Loucy (cell line): ENCODE measurements around the gene CNPY1.

Source experiments
- EZH2phosphoT487 ChIP-seq: fragments of 200-600 bp; IDR thresholded peaks from 2 replicates; pipeline ENCODE4 v1.6.1; 2018; ENCODE audit warnings: antibody characterized with exemption, mild to moderate bottlenecking, moderate library complexity, borderline replicate concordance
- TF ChIP-seq, protein P1 (sequence below): fragments of 200-600 bp; sonication (generic); conservative IDR thresholded peaks from 2 replicates; pipeline ENCODE4 v1.5.1; 2014; ENCODE audit warnings: mild to moderate bottlenecking, antibody characterized with exemption, low read length

DNA sequence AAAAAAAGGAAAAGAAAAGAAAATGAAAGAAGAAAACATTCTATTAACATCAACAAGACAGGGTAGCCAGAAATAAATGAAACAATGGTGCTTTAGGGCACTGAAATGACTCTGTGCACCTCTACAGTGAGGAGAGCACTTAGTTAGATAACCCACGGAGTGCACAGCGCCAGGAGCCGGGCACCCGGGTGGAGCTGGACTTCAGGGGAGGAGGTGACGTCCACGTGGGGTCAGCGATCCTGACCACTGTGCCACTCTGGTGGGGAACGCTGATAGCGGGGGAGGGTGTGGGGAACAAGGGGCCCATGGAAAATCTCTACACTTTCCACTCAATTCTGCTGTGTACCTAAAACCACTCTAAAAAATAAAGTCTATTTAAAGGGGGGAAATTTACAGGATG, 15.7 kb upstream of the CNPY1 start:
- TF ChIP-seq, protein P1, sequence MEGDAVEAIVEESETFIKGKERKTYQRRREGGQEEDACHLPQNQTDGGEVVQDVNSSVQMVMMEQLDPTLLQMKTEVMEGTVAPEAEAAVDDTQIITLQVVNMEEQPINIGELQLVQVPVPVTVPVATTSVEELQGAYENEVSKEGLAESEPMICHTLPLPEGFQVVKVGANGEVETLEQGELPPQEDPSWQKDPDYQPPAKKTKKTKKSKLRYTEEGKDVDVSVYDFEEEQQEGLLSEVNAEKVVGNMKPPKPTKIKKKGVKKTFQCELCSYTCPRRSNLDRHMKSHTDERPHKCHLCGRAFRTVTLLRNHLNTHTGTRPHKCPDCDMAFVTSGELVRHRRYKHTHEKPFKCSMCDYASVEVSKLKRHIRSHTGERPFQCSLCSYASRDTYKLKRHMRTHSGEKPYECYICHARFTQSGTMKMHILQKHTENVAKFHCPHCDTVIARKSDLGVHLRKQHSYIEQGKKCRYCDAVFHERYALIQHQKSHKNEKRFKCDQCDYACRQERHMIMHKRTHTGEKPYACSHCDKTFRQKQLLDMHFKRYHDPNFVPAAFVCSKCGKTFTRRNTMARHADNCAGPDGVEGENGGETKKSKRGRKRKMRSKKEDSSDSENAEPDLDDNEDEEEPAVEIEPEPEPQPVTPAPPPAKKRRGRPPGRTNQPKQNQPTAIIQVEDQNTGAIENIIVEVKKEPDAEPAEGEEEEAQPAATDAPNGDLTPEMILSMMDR = no peak
- TF ChIP-seq EZH2phosphoT487 = no peak
